Transverse colon (tissue), 4 donors: ENCODE results near the gene XCR1. TPM values are rescaled to one million over a fixed set of nuclear protein-coding genes. Genes with fewer than 3 reads are reported as not detected.

Source experiments
- DNase-seq: peaks from one replicate; pipeline ENCODE4 v3.0.0-alpha.2; 2019
- H3K27ac ChIP-seq, 4 donors: fragments of 200-600 bp; sonication (generic); 2 replicates each; pipeline ENCODE4 v1.5.1; 2016 to 2018; ENCODE audit warnings: inconsistent platforms in 4 of 4
- H3K27me3 ChIP-seq: fragments of 200-600 bp; sonication (generic); 2 replicates; pipeline ENCODE4 v1.5.1; 2017; ENCODE audit warnings: inconsistent platforms
- H3K36me3 ChIP-seq, 4 donors: fragments of 200-600 bp; sonication (generic); 2 replicates each; pipeline ENCODE4 v1.5.1; 2017 to 2019; ENCODE audit warnings: inconsistent platforms in 4 of 4
- H3K4me1 ChIP-seq, 4 donors: fragments of 200-600 bp; sonication (generic); 2 replicates each; pipeline ENCODE4 v1.5.1; 2017 to 2020; ENCODE audit warnings: inconsistent platforms in 4 of 4
- H3K4me3 ChIP-seq, 4 donors: fragments of 200-600 bp; sonication (generic); 1 replicate in 1 of 4; 2 replicates in 3 of 4; pipeline versions ENCODE4 v1.5.1 to v1.6.1; 2017 to 2019; ENCODE audit warnings: inconsistent platforms in 4 of 4
- H3K9me3 ChIP-seq, 2 donors: fragments of 200-600 bp; sonication (generic); 2 replicates each; pipeline ENCODE4 v1.5.1; 2017 to 2019; ENCODE audit warnings: inconsistent platforms in 2 of 2
- CTCF ChIP-seq, 5 experiments: fragments of 200-600 bp in 3 of 5; fragments of 450-650 bp in 2 of 5; sonication (generic) in 3 of 5; IDR thresholded peaks; 1 replicate in 2 of 5; 2 replicates in 3 of 5; pipeline ENCODE4 v1.5.1; 2016 to 2017; ENCODE audit warnings: antibody characterized with exemption in 5 of 5, inconsistent platforms in 3 of 5, mild to moderate bottlenecking in 2 of 5, moderate library complexity in 1 of 5
- EP300 ChIP-seq: sonication (generic); formaldehyde crosslinking; IDR thresholded peaks from one replicate; pipeline ENCODE4 v1.6.1; 2017; ENCODE audit warnings: antibody characterized with exemption, low read depth
- POLR2A ChIP-seq: fragments of 450-650 bp; IDR thresholded peaks from one replicate; pipeline ENCODE4 v1.6.1; 2016; ENCODE audit warnings: antibody characterized with exemption, mild to moderate bottlenecking, moderate library complexity
- POLR2AphosphoS5 ChIP-seq, 3 donors: sonication (generic); formaldehyde crosslinking; IDR thresholded peaks; one replicate each; pipeline ENCODE4 v1.6.1; 2016; ENCODE audit warnings: antibody characterized with exemption in 3 of 3
- WGBS, 2 donors: methylation state at CpG; one replicate each; pipeline ENCODE4 v1.1.5; 2018; ENCODE audit warnings: low coverage in 1 of 2; 5-methylcytosine and 5-hydroxymethylcytosine counted together
- in situ Hi-C, 4 donors: fragments of 200-750 bp; cut with MboI; loops; one replicate each; pipeline versions ENCODE4 v1.15.0 to v1.15.1; 2017; ENCODE audit warnings: low sequenced_read_pairs in 3 of 4, low pct_ligation_motif_present in 1 of 4, low pct_unique_long_range_greater_than_20kb in 1 of 4
- intact Hi-C: fragments of 100-400 bp; cut with DNase I; formaldehyde crosslinking; loops from one replicate; pipeline ENCODE4 v1.15.1; 2023; ENCODE audit warnings: low total_unique reads
- total RNA-seq, 4 donors: library from RNA; depleted of rRNA; stranded (reverse); fragments of >200 nt; gene quantifications; one replicate each; pipeline ENCODE4 v1.1.0, GENCODE V29; 2016

Gene XCR1
- total RNA-seq, 4 donors from 2014 or later = 0.14 to 0.32 TPM; not detected in 2

- no peak overlapping the region for H3K4me3 ChIP-seq
- intact Hi-C loops (no loop called here), in situ Hi-C loops (no loop called here)
- WGBS, 2 donors = 50 to 66% methylated on average over 1 to 2 of the region's 2 CpGs
- no peaks in the 10 kb centered on the region for H3K27me3 ChIP-seq
- H3K4me1 ChIP-seq = peaks cover 21 to 60% (median 36%) of the 10 kb centered on the region in 4 donors
- peaks cover 0 to 21% (median 8%) of the 10 kb centered on the region in 4 donors for H3K36me3 ChIP-seq
- DNase-seq = no peak
- TF ChIP-seq EP300 (no peak), POLR2AphosphoS5 (IDR thresholded peaks at IDR 0.05) (no peak)
- no peaks in the 10 kb centered on the region for H3K9me3 ChIP-seq
- no peak overlapping the region for H3K27ac ChIP-seq
These were observed 45.8 kb downstream of the XCR1 start for GRCh38 chr3:45981346-45982074.

GRCh38 chr3:45980819-45981218, 46.5 kb downstream of the XCR1 start:
- no peak for TF ChIP-seq POLR2AphosphoS5 (IDR thresholded peaks at IDR 0.05)
- no peak for TF ChIP-seq POLR2A
- TF ChIP-seq CTCF (IDR thresholded peaks at IDR 0.05) = no peak
- no peak for TF ChIP-seq EP300
- Histone ChIP-seq H3K27me3 (no peaks in the 10 kb centered on the region), H3K36me3 (peaks cover 0 to 21% (median 8%) of the 10 kb centered on the region in 4 donors), H3K27ac (peak overlapping the region in 1 of 4 donors; percentile 62), H3K4me1 (peaks cover 20 to 60% (median 32%) of the 10 kb centered on the region in 4 donors), H3K9me3 (no peaks in the 10 kb centered on the region), H3K4me3 (no peak overlapping the region)
- intact Hi-C loops (no loop called here), in situ Hi-C loops (no loop called here)
- no peak for DNase-seq
- WGBS, 2 donors = 74 to 100% methylated on average over 1 to 2 of the region's 2 CpGs

- no peak for TF ChIP-seq POLR2AphosphoS5 (IDR thresholded peaks at IDR 0.05)
- no peak for TF ChIP-seq POLR2A
- no peak for TF ChIP-seq CTCF (IDR thresholded peaks at IDR 0.05)
- TF ChIP-seq EP300 = no peak
- Histone ChIP-seq H3K4me1 (peaks cover 19 to 58% (median 27%) of the 10 kb centered on the region in 4 donors), H3K27me3 (no peaks in the 10 kb centered on the region), H3K4me3 (no peak overlapping the region), H3K27ac (peak overlapping the region in 3 of 4 donors; percentile 44 to 70 (median 62)), H3K9me3 (no peaks in the 10 kb centered on the region), H3K36me3 (peaks cover 0 to 21% (median 8%) of the 10 kb centered on the region in 4 donors)
- WGBS, 2 donors = 65 to 78% methylated on average over 7 of the region's 7 CpGs
- intact Hi-C loops = no loop called here
- in situ Hi-C loops = no loop called here
- DNase-seq = no peak
These were observed 47.0 kb downstream of the XCR1 start for GRCh38 chr3:45980229-45980813.

GRCh38 chr3:45979378-45979777, 47.9 kb downstream of the XCR1 start:
- no peak for DNase-seq
- peak overlapping the region; percentile 44 to 70 (median 57) for H3K27ac ChIP-seq
- intact Hi-C loops (no loop called here), in situ Hi-C loops (no loop called here)
- TF ChIP-seq EP300 = no peak
- TF ChIP-seq POLR2AphosphoS5 (IDR thresholded peaks at IDR 0.05) = no peak
- TF ChIP-seq CTCF (IDR thresholded peaks at IDR 0.05) = no peak
- TF ChIP-seq POLR2A = no peak
- peaks cover 16 to 48% (median 21%) of the 10 kb centered on the region in 4 donors for H3K4me1 ChIP-seq
- WGBS, 2 donors = 60% methylated on average over 4 of the region's 4 CpGs; no CpG with 5 or more reads in 1 of the 2 donors
- no peaks in the 10 kb centered on the region for H3K27me3 ChIP-seq
- H3K4me3 ChIP-seq = no peak overlapping the region
- no peaks in the 10 kb centered on the region for H3K9me3 ChIP-seq
- H3K36me3 ChIP-seq = peaks cover 0 to 30% (median 11%) of the 10 kb centered on the region in 4 donors
